Measurements from ENCODE around the gene SPO11.

Gene SPO11

DNA sequence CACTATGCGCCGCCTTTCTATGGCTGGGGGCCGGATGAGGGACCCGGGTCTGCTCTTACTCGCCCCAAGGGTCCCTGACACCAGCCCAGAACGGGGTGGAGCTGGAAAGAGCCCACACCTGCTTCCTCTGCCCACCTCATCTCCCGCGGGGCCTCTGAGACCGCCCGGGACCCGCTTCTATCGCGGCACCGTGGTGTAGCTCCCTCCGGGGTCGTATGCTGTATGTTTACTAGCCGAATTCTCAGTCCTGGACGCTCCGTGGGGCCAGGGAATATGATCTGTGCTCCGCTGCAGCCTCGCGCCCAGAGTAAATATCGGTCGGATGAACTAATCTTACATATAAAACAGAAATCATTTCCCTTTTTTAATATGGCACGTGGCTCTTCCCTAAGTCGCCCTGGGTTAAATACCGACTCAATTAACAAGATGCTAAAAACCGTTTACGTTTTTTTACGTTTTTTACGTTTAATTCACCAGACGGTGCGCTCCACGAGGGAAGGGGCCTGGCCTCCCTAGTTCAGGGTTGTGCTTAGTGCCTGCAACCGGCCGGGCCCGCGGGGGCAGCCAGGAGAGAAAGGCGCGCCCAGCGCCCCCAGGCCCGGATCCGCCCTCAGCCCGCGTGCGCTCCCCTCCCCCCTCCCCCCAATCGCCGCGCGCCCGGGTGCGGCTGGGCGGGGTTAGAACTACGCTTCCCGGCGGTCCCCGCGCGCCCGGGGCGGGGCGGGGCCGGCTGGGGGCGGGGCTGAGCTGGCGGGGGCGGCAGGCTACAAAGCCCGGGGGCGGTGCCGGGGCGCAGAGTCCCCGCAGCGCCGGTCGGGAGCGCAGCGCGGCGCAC, 61.2 kb downstream of the SPO11 start, which contains the start of gene RBM38:
RBM38 (plus strand) TSS at position 793 of the 835 bp plus-strand sequence. CDS start 186 bp downstream, outside the sequence.
- peak; percentile 86 for DNase-seq (ENCODE audit: low read depth, low spot score)

DNA sequence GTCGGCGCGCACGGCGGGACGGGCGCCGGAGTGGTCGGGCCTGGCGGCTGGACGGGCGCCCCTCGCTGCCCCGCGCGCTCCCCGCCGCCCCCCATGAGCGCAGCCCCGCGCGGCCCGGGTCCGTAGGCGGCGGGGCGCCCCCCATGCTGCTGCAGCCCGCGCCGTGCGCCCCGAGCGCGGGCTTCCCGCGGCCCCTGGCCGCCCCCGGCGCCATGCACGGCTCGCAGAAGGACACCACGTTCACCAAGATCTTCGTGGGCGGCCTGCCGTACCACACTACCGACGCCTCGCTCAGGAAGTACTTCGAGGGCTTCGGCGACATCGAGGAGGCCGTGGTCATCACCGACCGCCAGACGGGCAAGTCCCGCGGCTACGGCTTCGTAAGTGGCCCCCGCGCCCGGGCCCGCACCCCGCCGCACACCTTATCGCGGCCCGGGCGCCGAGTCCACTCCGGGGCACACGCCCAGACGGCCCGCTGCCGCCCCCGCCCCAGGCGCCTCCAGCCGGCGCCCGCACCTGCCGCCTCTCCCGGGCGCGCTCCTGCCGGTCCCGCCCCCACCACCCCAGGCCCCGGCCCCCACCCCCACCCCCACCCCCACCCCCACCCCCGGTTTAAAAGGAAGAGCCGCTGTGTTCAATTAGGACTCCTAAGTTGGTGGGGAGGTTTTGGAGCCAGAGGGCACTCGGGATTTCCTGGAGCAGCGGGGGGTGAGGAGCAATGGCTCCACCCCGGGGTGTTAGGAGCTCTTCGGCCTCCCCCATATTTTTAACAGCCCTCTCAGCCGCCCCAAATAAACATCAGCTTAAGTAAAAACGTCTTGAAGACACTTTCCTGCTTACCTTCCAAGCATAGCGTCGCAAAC, 62.1 kb downstream of the SPO11 start:
- DNase-seq (ENCODE audit: low read depth, low spot score) = peak; percentile 49

DNA sequence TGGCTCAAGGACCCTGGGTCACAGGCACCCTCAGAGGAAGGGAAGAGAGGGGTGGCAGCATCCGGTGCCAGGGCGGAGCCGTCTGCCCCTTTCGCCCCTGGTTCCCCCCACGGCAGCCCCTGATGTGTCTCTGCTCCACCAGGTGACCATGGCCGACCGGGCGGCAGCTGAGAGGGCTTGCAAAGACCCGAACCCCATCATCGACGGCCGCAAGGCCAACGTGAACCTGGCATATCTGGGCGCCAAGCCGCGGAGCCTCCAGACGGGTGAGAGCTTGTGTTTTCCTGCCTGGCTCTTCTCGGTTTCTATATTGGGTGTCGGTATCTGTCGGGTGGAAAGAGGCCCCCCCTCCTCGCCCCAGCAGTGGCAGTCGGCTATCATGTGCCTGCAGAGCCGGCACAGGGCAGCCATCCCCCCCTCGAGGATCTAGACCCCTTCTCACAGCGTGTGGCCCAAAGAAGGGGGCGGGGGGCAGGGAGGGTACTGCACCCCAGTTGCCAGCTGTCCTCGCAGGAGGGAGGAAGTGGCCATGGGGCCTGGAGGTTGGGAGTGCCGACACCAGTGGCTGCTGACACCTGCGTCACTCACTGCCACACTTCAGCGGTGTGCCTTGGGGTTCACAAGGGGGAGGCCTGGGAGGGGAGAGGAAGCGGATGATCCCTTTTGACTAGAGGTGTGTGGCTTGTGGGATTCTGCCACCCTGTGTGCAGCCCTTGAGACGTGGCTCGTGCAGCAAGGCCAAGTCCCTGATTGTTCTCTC, 63.1 kb downstream of the SPO11 start:
- DNase-seq (ENCODE audit: low read depth, low spot score) = peak; percentile 22
